Neutrophil (primary cell): ENCODE results near the gene KRTAP19-1.

Experiments
- H3K27ac ChIP-seq: fragments of 200-600 bp; sonication (generic); 2 replicates; pipeline ENCODE4 v1.5.1; 2016; ENCODE audit warnings: mild to moderate bottlenecking, moderate library complexity
- H3K27me3 ChIP-seq: fragments of 200-600 bp; sonication (generic); 2 replicates; pipeline ENCODE4 v1.6.0; 2016; ENCODE audit warnings: mild to moderate bottlenecking
- H3K36me3 ChIP-seq: fragments of 200-600 bp; sonication (generic); 2 replicates; pipeline ENCODE4 v1.5.1; 2017
- H3K4me1 ChIP-seq, 2 experiments: fragments of 200-600 bp in 1 of 2; sonication (generic) in 1 of 2; 1 replicate in 1 of 2; 2 replicates in 1 of 2; pipeline versions ENCODE4 v1.5.1 to v1.6.1; 2013 to 2016; ENCODE audit warnings: low read depth in 1 of 2, low read length in 1 of 2, mild to moderate bottlenecking in 1 of 2, moderate library complexity in 1 of 2; ENCODE audit not compliant: control insufficient read depth in 1 of 2, insufficient read depth in 1 of 2
- H3K4me3 ChIP-seq, 2 experiments: fragments of 200-600 bp in 1 of 2; sonication (generic) in 1 of 2; 1 replicate in 1 of 2; 2 replicates in 1 of 2; pipeline ENCODE4 v1.5.1; 2013 to 2016; ENCODE audit warnings: low read depth in 1 of 2, low read length in 1 of 2, mild to moderate bottlenecking in 1 of 2, moderate library complexity in 1 of 2
- H3K9me3 ChIP-seq: fragments of 200-600 bp; sonication (generic); 2 replicates; pipeline ENCODE4 v1.5.1; 2016
- TF ChIP-seq, protein P1 (sequence below): fragments of 200-600 bp; sonication (generic); IDR thresholded peaks from 2 replicates; pipeline ENCODE4 v1.5.1; 2016; ENCODE audit warnings: antibody characterized with exemption

KRTAP19-1 gene

DNA sequence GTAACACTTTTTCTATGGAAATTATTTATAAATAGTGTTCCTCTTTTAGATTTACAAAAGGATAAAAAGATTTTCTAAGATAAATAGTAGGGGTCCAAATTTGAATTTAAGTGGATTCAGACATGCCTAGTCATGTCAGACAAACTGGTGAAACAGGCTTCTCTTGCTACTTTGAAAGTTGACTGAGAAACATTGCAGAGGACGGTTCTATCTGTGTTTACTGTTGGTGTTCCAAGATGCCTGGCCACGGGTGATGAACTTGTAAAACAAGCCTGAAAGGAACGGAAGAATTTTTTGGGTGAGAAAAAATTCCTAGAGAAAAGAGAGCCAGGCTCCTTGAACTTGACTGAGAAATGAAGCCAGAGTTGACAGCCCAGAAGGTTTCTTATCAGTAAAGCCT, 2.2 kb downstream of the KRTAP19-1 start:
- Histone ChIP-seq H3K27me3 (no peaks in the 10 kb centered on the region), H3K36me3 (no peaks in the 10 kb centered on the region), H3K9me3 (no peaks in the 10 kb centered on the region), H3K4me3 (no peak overlapping the region), H3K4me1 (no peaks in the 10 kb centered on the region), H3K27ac (no peak overlapping the region)
- TF ChIP-seq, protein P1, sequence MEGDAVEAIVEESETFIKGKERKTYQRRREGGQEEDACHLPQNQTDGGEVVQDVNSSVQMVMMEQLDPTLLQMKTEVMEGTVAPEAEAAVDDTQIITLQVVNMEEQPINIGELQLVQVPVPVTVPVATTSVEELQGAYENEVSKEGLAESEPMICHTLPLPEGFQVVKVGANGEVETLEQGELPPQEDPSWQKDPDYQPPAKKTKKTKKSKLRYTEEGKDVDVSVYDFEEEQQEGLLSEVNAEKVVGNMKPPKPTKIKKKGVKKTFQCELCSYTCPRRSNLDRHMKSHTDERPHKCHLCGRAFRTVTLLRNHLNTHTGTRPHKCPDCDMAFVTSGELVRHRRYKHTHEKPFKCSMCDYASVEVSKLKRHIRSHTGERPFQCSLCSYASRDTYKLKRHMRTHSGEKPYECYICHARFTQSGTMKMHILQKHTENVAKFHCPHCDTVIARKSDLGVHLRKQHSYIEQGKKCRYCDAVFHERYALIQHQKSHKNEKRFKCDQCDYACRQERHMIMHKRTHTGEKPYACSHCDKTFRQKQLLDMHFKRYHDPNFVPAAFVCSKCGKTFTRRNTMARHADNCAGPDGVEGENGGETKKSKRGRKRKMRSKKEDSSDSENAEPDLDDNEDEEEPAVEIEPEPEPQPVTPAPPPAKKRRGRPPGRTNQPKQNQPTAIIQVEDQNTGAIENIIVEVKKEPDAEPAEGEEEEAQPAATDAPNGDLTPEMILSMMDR = no peak

DNA sequence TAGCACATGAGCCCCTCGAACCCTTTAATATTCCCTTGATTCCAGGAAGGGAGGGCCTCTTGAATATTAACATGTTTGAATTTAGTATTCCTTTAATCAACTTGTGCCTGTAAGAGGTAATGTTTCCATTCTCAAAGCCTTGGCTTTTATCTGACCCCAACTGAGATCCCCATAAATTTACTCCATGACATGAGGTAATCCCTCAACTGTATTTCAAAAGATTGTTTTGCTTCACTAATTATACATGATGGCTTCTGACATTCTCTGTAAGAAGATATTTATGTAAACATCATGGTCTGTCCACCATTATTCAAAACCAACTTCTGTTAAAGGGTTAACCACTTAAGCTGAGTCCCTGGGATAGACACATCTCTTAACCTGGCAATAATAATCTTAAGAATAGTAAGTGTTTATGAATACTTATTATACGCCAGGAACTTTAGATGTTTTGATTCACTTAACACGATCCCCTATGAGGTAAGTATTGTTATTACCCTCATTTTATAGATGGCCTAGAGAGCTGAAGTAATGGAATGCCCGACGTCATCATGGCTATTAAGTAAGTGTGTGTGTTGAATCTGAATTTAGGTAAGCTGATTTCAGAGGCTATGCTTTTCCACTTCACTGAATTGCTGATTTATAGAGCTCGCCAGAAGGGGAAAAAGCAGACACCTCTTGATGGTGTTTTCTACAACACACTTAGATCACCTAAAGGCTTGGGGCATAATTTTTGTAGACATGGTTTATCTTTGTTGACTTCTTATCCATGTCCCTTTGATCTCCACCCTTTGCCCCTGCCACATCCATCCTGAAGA, 11.1 kb downstream of the KRTAP19-1 start:
- H3K36me3 ChIP-seq = no peaks in the 10 kb centered on the region
- TF ChIP-seq, protein P1 = no peak
- no peak overlapping the region for H3K4me3 ChIP-seq
- H3K27me3 ChIP-seq = no peaks in the 10 kb centered on the region
- no peaks in the 10 kb centered on the region for H3K9me3 ChIP-seq
- no peak overlapping the region for H3K27ac ChIP-seq
- no peaks in the 10 kb centered on the region for H3K4me1 ChIP-seq

DNA sequence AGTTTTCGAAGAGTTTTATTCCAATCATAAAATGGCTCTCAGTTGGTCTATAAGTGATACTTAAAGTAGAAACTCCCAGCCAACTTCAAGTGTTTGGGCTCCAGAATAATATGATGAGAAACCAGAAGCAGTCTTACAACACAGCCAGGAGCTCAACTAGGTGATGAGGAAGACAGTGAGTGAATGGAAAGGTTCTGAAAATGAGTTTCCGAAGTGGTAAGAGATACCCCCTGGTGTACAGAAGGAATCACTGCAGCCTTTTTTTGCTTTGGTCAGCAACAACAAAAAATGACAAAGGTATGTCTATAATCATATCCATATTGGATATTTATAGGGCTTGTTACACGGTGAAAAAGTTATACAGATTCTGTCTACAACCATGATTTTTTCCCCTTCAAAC, 16.5 kb downstream of the KRTAP19-1 start:
- no peaks in the 10 kb centered on the region for H3K9me3 ChIP-seq
- no peaks in the 10 kb centered on the region for H3K4me1 ChIP-seq
- H3K4me3 ChIP-seq = no peak overlapping the region
- H3K27me3 ChIP-seq = no peaks in the 10 kb centered on the region
- no peak overlapping the region for H3K27ac ChIP-seq
- H3K36me3 ChIP-seq = no peaks in the 10 kb centered on the region
- TF ChIP-seq, protein P1 = no peak

DNA sequence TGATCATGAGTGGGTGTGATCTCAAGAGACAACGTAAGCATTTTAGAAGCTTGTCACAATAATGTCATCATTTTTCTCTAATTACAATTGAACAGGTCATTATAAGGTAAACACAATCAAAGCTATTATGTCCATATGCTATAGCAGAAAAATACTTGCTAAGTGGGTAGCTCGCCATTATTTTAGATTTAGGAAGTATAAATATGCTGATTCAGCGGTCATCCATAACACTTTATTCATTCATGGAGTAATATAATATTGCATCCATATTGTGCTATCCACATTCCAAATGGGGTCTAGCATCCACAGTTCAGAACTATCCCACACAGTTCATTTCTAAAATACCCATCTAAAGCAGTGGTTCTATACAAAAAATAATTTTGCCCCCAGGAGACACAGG, 31.7 kb downstream of the KRTAP19-1 start:
- H3K27me3 ChIP-seq = no peaks in the 10 kb centered on the region
- TF ChIP-seq, protein P1 = no peak
- no peak overlapping the region for H3K4me3 ChIP-seq

DNA sequence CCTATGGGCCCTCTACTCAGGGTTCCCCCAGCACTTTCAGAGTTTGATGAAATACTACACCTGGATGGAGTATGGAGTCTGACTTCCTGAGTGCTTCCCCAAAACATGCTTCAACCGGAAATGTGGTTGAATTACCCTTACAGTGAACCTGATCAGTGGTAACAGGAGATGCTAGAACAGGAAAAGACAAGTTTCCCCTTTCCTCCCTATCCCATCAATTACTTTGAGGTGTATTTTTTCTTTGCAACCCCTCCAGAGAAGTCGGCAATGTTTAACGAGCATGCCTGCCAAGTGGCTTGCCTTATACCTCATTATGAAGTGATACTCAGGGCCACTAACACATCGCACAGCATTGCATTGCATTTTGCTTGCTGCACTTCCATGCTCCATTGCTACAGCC, 33.1 kb downstream of the KRTAP19-1 start:
- Histone ChIP-seq H3K27ac (no peak overlapping the region), H3K4me3 (no peak overlapping the region), H3K27me3 (no peaks in the 10 kb centered on the region), H3K36me3 (no peaks in the 10 kb centered on the region), H3K9me3 (no peaks in the 10 kb centered on the region), H3K4me1 (no peaks in the 10 kb centered on the region)
- TF ChIP-seq, protein P1 = no peak

More for the DNA sequence above, 31.7 kb downstream of the KRTAP19-1 start:
- H3K36me3 ChIP-seq = no peaks in the 10 kb centered on the region
- H3K27ac ChIP-seq = no peak overlapping the region
- no peaks in the 10 kb centered on the region for H3K4me1 ChIP-seq
- no peaks in the 10 kb centered on the region for H3K9me3 ChIP-seq
